ENCODE results near the gene MARCHF3.

GRCh38 chr5:126852841-126853271 lies 177.5 kb downstream of the MARCHF3 start:
- TF ChIP-seq FOXK1 (CRISPR knock-in tag; IDR thresholded peaks at IDR 0.05): no peak
- TF ChIP-seq, protein P1, sequence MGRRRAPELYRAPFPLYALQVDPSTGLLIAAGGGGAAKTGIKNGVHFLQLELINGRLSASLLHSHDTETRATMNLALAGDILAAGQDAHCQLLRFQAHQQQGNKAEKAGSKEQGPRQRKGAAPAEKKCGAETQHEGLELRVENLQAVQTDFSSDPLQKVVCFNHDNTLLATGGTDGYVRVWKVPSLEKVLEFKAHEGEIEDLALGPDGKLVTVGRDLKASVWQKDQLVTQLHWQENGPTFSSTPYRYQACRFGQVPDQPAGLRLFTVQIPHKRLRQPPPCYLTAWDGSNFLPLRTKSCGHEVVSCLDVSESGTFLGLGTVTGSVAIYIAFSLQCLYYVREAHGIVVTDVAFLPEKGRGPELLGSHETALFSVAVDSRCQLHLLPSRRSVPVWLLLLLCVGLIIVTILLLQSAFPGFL (CRISPR knock-in tag; IDR thresholded peaks at IDR 0.05; ENCODE audit: borderline replicate concordance): no peak
- TF ChIP-seq, protein P2, sequence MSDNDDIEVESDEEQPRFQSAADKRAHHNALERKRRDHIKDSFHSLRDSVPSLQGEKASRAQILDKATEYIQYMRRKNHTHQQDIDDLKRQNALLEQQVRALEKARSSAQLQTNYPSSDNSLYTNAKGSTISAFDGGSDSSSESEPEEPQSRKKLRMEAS (CRISPR knock-in tag; IDR thresholded peaks at IDR 0.05): no peak
- TF ChIP-seq, protein P3, sequence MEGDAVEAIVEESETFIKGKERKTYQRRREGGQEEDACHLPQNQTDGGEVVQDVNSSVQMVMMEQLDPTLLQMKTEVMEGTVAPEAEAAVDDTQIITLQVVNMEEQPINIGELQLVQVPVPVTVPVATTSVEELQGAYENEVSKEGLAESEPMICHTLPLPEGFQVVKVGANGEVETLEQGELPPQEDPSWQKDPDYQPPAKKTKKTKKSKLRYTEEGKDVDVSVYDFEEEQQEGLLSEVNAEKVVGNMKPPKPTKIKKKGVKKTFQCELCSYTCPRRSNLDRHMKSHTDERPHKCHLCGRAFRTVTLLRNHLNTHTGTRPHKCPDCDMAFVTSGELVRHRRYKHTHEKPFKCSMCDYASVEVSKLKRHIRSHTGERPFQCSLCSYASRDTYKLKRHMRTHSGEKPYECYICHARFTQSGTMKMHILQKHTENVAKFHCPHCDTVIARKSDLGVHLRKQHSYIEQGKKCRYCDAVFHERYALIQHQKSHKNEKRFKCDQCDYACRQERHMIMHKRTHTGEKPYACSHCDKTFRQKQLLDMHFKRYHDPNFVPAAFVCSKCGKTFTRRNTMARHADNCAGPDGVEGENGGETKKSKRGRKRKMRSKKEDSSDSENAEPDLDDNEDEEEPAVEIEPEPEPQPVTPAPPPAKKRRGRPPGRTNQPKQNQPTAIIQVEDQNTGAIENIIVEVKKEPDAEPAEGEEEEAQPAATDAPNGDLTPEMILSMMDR (IDR thresholded peaks at IDR 0.05): no peak
- no peak for TF ChIP-seq ATF3 (CRISPR knock-in tag; conservative IDR thresholded peaks at IDR 0.05)
- no peak for TF ChIP-seq CREB1 (CRISPR knock-in tag; IDR thresholded peaks at IDR 0.05)

All from WTC11 (cell line).